CD14-positive monocyte (primary cell): ENCODE results near the gene RNF157. TPM values are rescaled to one million over a fixed set of nuclear protein-coding genes. Genes with fewer than 3 reads are reported as not detected.
A peak's percentile ranks its signal among the peaks of the same experiment; 100 is the strongest.

Experiments used
- DNase-seq, 3 donors: peaks; one replicate each; pipeline ENCODE4 v3.0.0-alpha.2; 2011 to 2022
- H2AFZ ChIP-seq: 2 replicates; pipeline ENCODE4 v1.6.0; 2012; ENCODE audit warnings: mild to moderate bottlenecking, low read depth, low read length, inconsistent platforms; ENCODE audit not compliant: insufficient read depth, poor library complexity, severe bottlenecking
- H3K27ac ChIP-seq, 2 donors: 1 replicate in 1 of 2; 2 replicates in 1 of 2; pipeline ENCODE4 v1.5.1; 2012 to 2013; ENCODE audit warnings: low read length in 2 of 2, control low read depth in 1 of 2, inconsistent platforms in 1 of 2, low read depth in 1 of 2, mild to moderate bottlenecking in 1 of 2
- H3K27me3 ChIP-seq, 2 donors: one replicate each; pipeline versions ENCODE4 v1.6.0 to v1.6.1; 2011 to 2013; ENCODE audit warnings: low read length in 2 of 2; ENCODE audit not compliant: control insufficient read depth in 2 of 2, insufficient read depth in 2 of 2
- H3K36me3 ChIP-seq, 2 donors: replicated peaks in 1 of 2; 1 replicate in 1 of 2; 2 replicates in 1 of 2; pipeline versions ENCODE4 v1.5.1 to v1.6.1; 2012 to 2013; ENCODE audit warnings: low read length in 2 of 2, control low read depth in 1 of 2, inconsistent platforms in 1 of 2, mild to moderate bottlenecking in 1 of 2; ENCODE audit not compliant: insufficient read depth in 2 of 2, control insufficient read depth in 1 of 2
- H3K4me1 ChIP-seq, 2 donors: 1 replicate in 1 of 2; 2 replicates in 1 of 2; pipeline versions ENCODE4 v1.5.1 to v1.6.1; 2012 to 2013; ENCODE audit warnings: low read length in 2 of 2, control low read depth in 1 of 2, inconsistent platforms in 1 of 2, mild to moderate bottlenecking in 1 of 2, moderate library complexity in 1 of 2; ENCODE audit not compliant: insufficient read depth in 2 of 2, control insufficient read depth in 1 of 2
- H3K4me2 ChIP-seq: replicated peaks from 2 replicates; pipeline ENCODE3; 2012; ENCODE audit warnings: low read length, moderate library complexity, mild to moderate bottlenecking; ENCODE audit not compliant: poor library complexity, severe bottlenecking; ENCODE audit errors: extremely low read depth
- H3K4me3 ChIP-seq, 3 experiments: fragments of 200-600 bp in 1 of 3; sonication (generic) in 1 of 3; replicated peaks in 1 of 3; 1 replicate in 2 of 3; 2 replicates in 1 of 3; pipeline ENCODE4 v1.5.1; 2011 to 2013; ENCODE audit warnings: low read length in 3 of 3, mild to moderate bottlenecking in 3 of 3, control low read depth in 2 of 3, low read depth in 2 of 3, inconsistent platforms in 1 of 3, moderate library complexity in 1 of 3
- H3K79me2 ChIP-seq: 2 replicates; pipeline ENCODE4 v1.6.0; 2012; ENCODE audit warnings: mild to moderate bottlenecking, control low read depth, inconsistent platforms, low read length, moderate library complexity; ENCODE audit not compliant: insufficient read depth
- H3K9ac ChIP-seq: 2 replicates; pipeline ENCODE4 v1.6.0; 2017; ENCODE audit warnings: low read length, mild to moderate bottlenecking; ENCODE audit not compliant: insufficient read depth, poor library complexity, severe bottlenecking
- H3K9me3 ChIP-seq, 2 donors: replicated peaks in 1 of 2; 1 replicate in 1 of 2; 2 replicates in 1 of 2; pipeline versions ENCODE4 v1.5.1 to v1.6.1; 2012 to 2013; ENCODE audit warnings: low read length in 2 of 2, control low read depth in 1 of 2; ENCODE audit not compliant: control insufficient read depth in 1 of 2, insufficient read depth in 1 of 2
- H4K20me1 ChIP-seq: 2 replicates; pipeline ENCODE4 v1.6.0; 2012; ENCODE audit warnings: mild to moderate bottlenecking, low read length, control low read depth, moderate library complexity; ENCODE audit not compliant: insufficient read depth
- H3K27ac Mint-ChIP-seq, 7 donors: one replicate each; pipeline ENCODE4 v1.8.0; 2020; ENCODE audit warnings: mild to moderate bottlenecking in 7 of 7, mixed read lengths in 7 of 7, moderate library complexity in 6 of 7, inconsistent platforms in 2 of 7
- H3K27me3 Mint-ChIP-seq, 3 donors: one replicate each; pipeline ENCODE4 v1.8.0; 2021 to 2022; ENCODE audit warnings: low read depth in 3 of 3, mild to moderate bottlenecking in 3 of 3, mixed read lengths in 3 of 3, moderate library complexity in 3 of 3, inconsistent platforms in 1 of 3
- H3K36me3 Mint-ChIP-seq, 2 donors: one replicate each; pipeline ENCODE4 v1.8.0; 2020; ENCODE audit warnings: mixed read lengths in 2 of 2, inconsistent platforms in 1 of 2, mild to moderate bottlenecking in 1 of 2
- H3K4me1 Mint-ChIP-seq: one replicate; pipeline ENCODE4 v1.8.0; 2020; ENCODE audit warnings: mild to moderate bottlenecking, mixed read lengths
- H3K4me3 Mint-ChIP-seq, 2 donors: one replicate each; pipeline ENCODE4 v1.8.0; 2020; ENCODE audit warnings: mild to moderate bottlenecking in 2 of 2, mixed read lengths in 2 of 2, moderate library complexity in 1 of 2
- H3K9me3 Mint-ChIP-seq, 7 donors: one replicate each; pipeline ENCODE4 v1.8.0; 2020 to 2022; ENCODE audit warnings: mixed read lengths in 7 of 7, mild to moderate bottlenecking in 6 of 7, moderate library complexity in 6 of 7, inconsistent platforms in 2 of 7
- WGBS: methylation state at CpG from one replicate; pipeline ENCODE4 v1.1.5; 2013; ENCODE audit warnings: missing lambda C conversion rate; ENCODE audit not compliant: insufficient coverage; 5-methylcytosine and 5-hydroxymethylcytosine counted together
- intact Hi-C, 2 donors: fragments of 100-400 bp; cut with micrococcal nuclease; formaldehyde crosslinking; loops; one replicate each; pipeline versions ENCODE4 v1.15.0 to v1.15.1; 2023
- polyA plus RNA-seq, 3 donors: library from polyadenylated mRNA; depleted of rRNA in 1 of 3; unstranded in 2 of 3; stranded (reverse) in 1 of 3; fragments of 300-500 nt in 2 of 3; fragments of >200 nt in 1 of 3; fragmentation: Illumina TruSeq in 2 of 3; gene quantifications; 1 replicate in 2 of 3; 2 replicates in 1 of 3; pipeline ENCODE4 v1.2.3, GENCODE V29; 2012 to 2021
- TF ChIP-seq, protein P1 (sequence below): fragments of 200-600 bp; IDR thresholded peaks from one replicate; pipeline ENCODE4 v1.8.0; 2022; ENCODE audit warnings: antibody characterized with exemption, mild to moderate bottlenecking

Gene RNF157
- polyA plus RNA-seq, 3 donors: 0.03 TPM; not detected in 2

DNA sequence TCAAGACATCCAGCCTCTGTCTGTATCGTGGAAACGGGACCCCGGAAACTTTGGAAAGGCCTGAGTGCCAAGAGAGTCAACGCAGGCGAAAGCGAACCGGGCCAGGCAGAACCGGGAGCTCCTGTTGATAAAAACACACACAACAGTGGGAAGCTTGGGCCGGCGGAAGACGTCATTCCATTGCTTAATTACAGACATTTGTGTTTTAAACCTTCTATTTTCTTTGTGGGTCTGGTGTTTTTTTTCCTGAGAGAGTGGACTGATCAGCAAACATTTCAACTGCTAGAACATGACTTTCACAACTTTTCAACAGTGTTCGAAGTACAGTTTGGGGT, 878 bp upstream of the RNF157 start:
- Histone ChIP-seq H3K27ac (no peak overlapping the region), H3K4me2 (peak overlapping the region; percentile 90), H3K9me3 (no peaks in the 10 kb centered on the region), H3K27me3 (peaks cover 54 to 73% of the 10 kb centered on the region in 2 donors), H3K9ac (no peak overlapping the region), H3K4me3 (peak overlapping the region; percentile 15 to 75 (median 31)), H4K20me1 (no peaks in the 10 kb centered on the region), H3K4me1 (peaks cover 16 to 18% of the 10 kb centered on the region in 2 donors), H3K79me2 (no peaks in the 10 kb centered on the region), H3K36me3 (no peaks in the 10 kb centered on the region), H2AFZ (peak overlapping the region; percentile 83)
- WGBS: 16% methylated on average over 8 of the region's 12 CpGs
- Mint-ChIP-seq H3K27me3 (peaks cover 57 to 75% (median 66%) of the 10 kb centered on the region in 3 donors), H3K4me3 (peak overlapping the region; percentile 79 to 92), H3K36me3 (peaks cover 3 to 14% of the 10 kb centered on the region in 2 donors), H3K9me3 (peaks cover 0 to 17% (median 5%) of the 10 kb centered on the region in 7 donors), H3K27ac (peak overlapping the region in 1 of 7 donors; percentile 70), H3K4me1 (peaks cover 24% of the 10 kb centered on the region)
- DNase-seq: no peak
- TF ChIP-seq, protein P1, sequence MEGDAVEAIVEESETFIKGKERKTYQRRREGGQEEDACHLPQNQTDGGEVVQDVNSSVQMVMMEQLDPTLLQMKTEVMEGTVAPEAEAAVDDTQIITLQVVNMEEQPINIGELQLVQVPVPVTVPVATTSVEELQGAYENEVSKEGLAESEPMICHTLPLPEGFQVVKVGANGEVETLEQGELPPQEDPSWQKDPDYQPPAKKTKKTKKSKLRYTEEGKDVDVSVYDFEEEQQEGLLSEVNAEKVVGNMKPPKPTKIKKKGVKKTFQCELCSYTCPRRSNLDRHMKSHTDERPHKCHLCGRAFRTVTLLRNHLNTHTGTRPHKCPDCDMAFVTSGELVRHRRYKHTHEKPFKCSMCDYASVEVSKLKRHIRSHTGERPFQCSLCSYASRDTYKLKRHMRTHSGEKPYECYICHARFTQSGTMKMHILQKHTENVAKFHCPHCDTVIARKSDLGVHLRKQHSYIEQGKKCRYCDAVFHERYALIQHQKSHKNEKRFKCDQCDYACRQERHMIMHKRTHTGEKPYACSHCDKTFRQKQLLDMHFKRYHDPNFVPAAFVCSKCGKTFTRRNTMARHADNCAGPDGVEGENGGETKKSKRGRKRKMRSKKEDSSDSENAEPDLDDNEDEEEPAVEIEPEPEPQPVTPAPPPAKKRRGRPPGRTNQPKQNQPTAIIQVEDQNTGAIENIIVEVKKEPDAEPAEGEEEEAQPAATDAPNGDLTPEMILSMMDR: no peak
- intact Hi-C loops: loop anchor here in 1 of 2 donors (5.0 kb wide), 1 partner anchor 36 kb away; no protein-coding TSS in a partner anchor

DNA sequence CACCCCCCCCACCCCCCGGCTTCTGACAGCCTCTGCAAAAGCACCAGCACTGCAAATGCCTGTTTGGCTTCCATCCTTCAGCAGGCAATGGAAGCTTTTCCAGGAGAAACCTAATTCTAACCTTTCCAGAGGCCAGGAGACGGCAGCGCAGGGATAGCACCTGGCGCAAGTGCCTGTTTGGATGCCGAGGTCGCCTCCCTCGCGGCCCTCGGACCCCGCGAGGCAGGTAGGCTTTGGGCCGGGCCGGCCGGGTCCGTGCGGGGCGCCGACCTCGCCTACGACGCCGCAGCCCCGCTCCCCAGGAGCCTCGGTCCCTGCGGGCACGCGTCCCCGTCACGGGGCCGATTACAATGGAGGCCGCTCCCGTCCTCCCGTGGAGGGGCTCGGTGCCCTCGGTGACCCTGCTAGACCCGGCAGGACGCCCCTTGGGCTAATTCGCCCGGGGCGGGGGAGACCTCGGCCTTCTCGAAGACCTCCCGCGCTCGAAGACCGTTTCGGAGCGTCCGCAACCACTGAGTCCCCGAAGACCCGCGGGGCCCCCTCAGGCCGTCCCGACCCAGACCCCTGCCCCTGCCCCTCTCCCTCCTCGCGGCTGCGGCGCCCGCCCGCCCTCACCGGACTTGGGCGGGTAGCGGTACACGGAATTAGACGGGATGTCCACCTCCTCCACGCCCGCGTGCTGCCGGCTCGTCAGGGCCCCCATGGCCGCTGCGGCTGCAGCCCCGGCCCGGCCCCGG, 587 bp downstream of the RNF157 start:
- DNase-seq: no peak
- H4K20me1 ChIP-seq: no peaks in the 10 kb centered on the region
- Mint-ChIP-seq H3K27me3 (peaks cover 57 to 78% (median 67%) of the 10 kb centered on the region in 3 donors), H3K36me3 (peaks cover 3 to 11% of the 10 kb centered on the region in 2 donors), H3K27ac (no peak overlapping the region), H3K9me3 (peaks cover 0 to 17% (median 5%) of the 10 kb centered on the region in 7 donors), H3K4me3 (peak overlapping the region; percentile 63 to 68), H3K4me1 (peaks cover 20% of the 10 kb centered on the region)
- intact Hi-C loops: loop anchor here in 1 of 2 donors (5.0 kb wide), 1 partner anchor 38 kb away; no protein-coding TSS in a partner anchor
- no peaks in the 10 kb centered on the region for H3K9me3 ChIP-seq
- WGBS: 8% methylated on average over 73 of the region's 75 CpGs
- TF ChIP-seq, protein P1: no peak
- no peak overlapping the region for H3K27ac ChIP-seq
- peak overlapping the region; percentile 65 for H3K4me2 ChIP-seq
- peak overlapping the region; percentile 21 for H3K9ac ChIP-seq
- peak overlapping the region in 1 of 3 experiments; percentile 54 for H3K4me3 ChIP-seq
- no peaks in the 10 kb centered on the region for H3K79me2 ChIP-seq
- H3K27me3 ChIP-seq: peaks cover 54 to 75% of the 10 kb centered on the region in 2 donors
- no peaks in the 10 kb centered on the region for H3K36me3 ChIP-seq
- H2AFZ ChIP-seq: peak overlapping the region; percentile 72
- peaks cover 11 to 13% of the 10 kb centered on the region in 2 donors for H3K4me1 ChIP-seq
